ENCODE measurements around the gene DQX1.

DNA sequence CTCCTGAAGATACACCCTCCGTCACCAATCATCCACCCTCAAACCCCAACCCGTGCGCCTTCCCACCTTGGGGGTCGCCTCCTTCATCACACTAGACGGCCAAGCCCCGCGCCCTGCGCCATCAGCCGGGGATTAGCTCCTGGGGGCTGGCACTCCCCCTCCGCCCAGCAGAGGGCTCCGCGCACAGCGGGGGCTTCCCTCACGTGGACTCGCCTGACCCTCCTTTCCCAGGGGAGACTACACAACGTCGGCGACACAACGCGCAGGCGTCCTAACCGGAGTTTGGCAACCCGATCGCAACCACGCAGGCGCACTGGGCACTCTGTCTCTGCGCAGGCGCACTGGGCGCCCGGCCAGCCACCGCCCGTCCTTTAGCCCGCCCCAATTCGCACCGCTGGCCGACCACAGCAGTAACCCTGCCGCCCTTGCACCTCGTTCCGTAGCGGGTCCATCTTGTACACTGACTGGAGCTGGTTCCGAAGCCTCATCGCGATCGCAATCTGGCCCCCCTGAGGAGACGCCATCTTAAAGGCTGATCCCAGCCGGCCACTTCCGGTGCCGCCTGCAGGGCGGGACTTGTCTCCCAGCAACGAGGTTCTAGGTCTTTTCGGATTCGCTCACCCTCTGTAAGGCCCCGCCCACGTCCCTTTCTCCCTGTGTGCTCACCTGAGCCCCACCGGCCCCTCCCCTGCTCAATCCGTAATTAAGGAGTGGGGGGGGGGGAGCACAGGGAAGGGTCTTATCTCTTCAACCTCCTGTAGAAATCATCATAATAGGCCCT, 18.7 kb downstream of the DQX1 start, which contains the start of gene PCGF1:
- no peak for TF ChIP-seq ZNF114 (CRISPR knock-in tag; IDR thresholded peaks at IDR 0.05)
- peak; percentile 48 for TF ChIP-seq POLR2AphosphoS5 (IDR thresholded peaks at IDR 0.05; ENCODE audit: low read depth)
- TF ChIP-seq CTCF (conservative IDR thresholded peaks at IDR 0.05; ENCODE audit: low read depth in 2 of 2) = peak; percentile 37 to 77
- TF ChIP-seq EZH2 (IDR thresholded peaks at IDR 0.05; ENCODE audit: low read depth, unreplicated experiment) = no peak
- TF ChIP-seq JUNB (IDR thresholded peaks at IDR 0.05; ENCODE audit: unreplicated experiment) = no peak
- no peak for TF ChIP-seq REST (IDR thresholded peaks at IDR 0.05; ENCODE audit: unreplicated experiment)

Data from GM23338 (cell line).